Measurements from ENCODE around the gene CD46.

Gene CD46

DNA sequence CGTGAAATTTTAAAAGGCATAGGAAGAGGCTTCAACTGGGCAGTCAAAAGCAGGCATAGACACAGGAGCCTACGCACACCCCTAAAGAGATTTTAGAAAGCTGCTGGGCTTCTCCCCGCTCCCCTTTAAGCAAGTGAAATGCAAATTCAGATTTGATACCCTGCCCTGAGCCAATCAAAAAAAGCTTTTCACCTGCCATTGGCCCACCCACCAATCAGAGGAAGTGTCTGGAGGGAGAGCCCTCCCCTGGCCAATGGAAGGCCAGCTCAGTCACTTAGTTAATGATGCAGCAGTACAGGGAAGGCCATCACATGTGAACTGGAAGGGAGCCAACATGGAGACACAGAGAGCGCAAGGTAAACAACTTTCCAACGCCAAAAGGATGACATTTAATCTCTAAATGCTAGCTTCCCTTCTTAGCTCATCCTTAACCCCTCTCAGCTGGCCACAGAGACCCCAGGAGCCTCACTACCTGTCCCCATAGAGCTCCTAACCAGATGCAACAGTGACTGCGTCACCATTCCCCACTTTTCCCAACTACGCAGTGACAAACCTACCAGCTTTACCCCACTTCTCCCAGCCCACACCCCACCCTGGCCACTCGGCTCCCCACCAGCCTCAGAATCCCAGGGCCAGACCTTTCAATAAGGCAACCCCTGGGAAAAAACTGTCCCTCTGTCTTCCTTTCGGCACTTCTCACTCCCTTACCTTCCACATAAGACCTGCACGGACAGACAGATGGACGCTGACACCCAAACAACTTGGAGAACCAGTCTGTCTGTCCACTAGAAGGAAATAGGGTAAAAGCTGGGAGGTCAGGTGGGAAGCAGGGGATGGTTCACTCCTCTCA is 71.0 kb downstream of the CD46 start:
- DNase-seq (ENCODE audit: low read depth), result no peak
- TF ChIP-seq, protein P1, sequence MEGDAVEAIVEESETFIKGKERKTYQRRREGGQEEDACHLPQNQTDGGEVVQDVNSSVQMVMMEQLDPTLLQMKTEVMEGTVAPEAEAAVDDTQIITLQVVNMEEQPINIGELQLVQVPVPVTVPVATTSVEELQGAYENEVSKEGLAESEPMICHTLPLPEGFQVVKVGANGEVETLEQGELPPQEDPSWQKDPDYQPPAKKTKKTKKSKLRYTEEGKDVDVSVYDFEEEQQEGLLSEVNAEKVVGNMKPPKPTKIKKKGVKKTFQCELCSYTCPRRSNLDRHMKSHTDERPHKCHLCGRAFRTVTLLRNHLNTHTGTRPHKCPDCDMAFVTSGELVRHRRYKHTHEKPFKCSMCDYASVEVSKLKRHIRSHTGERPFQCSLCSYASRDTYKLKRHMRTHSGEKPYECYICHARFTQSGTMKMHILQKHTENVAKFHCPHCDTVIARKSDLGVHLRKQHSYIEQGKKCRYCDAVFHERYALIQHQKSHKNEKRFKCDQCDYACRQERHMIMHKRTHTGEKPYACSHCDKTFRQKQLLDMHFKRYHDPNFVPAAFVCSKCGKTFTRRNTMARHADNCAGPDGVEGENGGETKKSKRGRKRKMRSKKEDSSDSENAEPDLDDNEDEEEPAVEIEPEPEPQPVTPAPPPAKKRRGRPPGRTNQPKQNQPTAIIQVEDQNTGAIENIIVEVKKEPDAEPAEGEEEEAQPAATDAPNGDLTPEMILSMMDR (IDR thresholded peaks at IDR 0.05; ENCODE audit: low read length, missing control alignments), result no peak
- no peak overlapping the region for H3K4me3 ChIP-seq (replicated peaks; ENCODE audit: low read depth, low read length)

DNA sequence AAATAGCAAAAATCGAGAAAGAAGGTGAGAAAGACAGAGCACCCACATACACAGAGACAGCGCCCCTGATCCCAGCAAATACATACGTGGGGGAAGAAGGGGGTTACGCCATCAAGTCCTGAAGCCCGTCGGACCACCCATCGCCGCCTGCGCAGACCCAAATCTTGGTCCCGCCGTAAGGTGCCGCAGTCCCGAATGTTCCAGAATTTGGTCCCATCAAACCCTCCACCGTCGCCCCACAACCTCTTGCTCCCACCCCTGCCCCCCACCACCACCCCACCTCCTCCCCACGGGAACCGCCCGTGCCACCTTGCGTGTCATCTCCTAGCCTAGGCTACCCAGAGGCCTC is 71.7 kb downstream of the CD46 start:
- DNase-seq (ENCODE audit: low read depth), result no peak
- TF ChIP-seq, protein P1 (IDR thresholded peaks at IDR 0.05; ENCODE audit: low read length, missing control alignments), result no peak
- peak overlapping the region; percentile 21 for H3K4me3 ChIP-seq (replicated peaks; ENCODE audit: low read depth, low read length)

DNA sequence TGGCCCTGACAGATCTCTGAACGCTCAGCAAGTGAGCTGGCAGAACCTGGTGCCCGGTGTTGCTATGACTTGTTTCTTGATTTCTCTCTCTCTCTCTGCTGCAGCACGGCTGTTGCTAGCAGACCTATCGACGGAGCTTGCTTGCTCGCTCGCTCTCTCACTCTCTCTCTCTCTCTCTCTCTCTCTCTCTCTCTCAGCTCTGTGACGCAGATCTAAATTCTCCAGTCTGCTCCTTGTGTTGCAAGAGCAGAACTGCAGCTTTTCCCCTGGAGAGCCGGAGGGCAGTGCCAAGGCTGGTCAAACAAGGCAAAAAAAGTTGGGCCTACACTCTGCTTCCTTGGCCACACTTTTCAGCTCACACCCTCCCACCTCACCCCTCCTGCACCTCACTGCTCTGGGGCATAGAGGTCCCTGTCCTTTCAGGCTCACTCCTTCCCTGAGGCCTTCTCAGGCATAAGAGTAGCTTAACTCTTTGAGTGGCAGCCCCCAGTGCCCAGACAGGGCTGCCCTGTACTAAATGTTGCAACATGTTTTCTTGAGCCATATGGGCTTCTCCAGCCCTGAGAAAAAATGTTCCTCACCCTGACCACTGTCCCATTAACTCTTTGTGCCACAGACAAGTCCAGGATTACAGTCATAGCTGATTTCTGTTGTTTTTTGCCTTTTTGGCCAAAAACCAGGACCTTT is 72.2 kb downstream of the CD46 start:
- peak; percentile 98 for DNase-seq (ENCODE audit: low read depth)
- H3K4me3 ChIP-seq (replicated peaks; ENCODE audit: low read depth, low read length), result peak overlapping the region; percentile 21
- TF ChIP-seq, protein P1 (IDR thresholded peaks at IDR 0.05; ENCODE audit: low read length, missing control alignments), result peak; percentile 60

DNA sequence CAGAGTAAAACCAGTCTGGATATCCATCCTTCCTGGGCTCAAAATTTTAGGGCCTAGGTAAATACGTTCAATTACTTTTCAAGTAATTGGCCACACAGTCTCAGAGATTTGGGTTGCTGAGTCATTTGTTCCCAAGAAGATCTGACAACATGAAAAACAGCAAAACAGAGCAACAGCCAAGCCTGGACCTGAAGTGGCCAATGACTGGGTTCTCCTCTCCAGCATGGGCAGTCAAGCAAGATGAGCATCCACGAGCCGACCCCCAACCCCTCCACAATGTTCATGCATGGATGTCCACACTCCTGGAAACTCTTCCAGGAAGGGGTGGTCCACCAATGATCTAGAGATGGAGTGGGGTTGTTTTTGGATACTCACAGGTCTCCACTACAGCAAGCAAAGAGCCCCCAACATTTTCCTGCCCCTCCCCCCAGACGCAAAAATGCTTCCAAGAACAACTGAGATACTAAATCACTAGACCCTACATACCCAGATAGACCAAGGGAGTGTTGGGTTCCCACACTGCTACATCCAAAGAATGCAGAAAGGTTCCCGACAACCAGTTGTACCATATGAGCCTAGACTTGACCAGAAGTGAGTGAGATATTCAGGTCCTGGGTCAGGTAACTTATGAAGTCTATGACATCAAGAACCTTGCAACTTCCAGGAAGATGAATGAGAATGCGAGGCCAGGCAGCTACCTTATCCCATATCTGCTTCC is 73.0 kb downstream of the CD46 start:
- TF ChIP-seq, protein P1 (IDR thresholded peaks at IDR 0.05; ENCODE audit: low read length, missing control alignments), result no peak
- DNase-seq (ENCODE audit: low read depth), result peak; percentile 63
- H3K4me3 ChIP-seq (replicated peaks; ENCODE audit: low read depth, low read length), result no peak overlapping the region

DNA sequence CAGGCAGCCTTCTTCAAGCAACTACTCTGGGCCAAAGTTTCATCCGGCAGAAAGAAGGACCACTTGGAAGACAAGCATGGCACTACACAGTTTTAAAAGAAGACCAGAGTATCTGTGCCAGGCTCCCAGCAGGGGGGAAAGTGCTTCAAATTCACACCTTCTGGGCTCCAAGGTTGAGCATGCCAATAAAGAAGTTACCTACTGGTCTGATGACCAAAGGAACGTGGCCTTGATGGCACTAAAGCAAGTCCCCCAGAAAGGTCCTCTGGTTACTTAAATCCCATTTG is 73.5 kb downstream of the CD46 start:
- H3K4me3 ChIP-seq (replicated peaks; ENCODE audit: low read depth, low read length), result no peak overlapping the region
- no peak for DNase-seq (ENCODE audit: low read depth)
- TF ChIP-seq, protein P1 (IDR thresholded peaks at IDR 0.05; ENCODE audit: low read length, missing control alignments), result no peak

DNA sequence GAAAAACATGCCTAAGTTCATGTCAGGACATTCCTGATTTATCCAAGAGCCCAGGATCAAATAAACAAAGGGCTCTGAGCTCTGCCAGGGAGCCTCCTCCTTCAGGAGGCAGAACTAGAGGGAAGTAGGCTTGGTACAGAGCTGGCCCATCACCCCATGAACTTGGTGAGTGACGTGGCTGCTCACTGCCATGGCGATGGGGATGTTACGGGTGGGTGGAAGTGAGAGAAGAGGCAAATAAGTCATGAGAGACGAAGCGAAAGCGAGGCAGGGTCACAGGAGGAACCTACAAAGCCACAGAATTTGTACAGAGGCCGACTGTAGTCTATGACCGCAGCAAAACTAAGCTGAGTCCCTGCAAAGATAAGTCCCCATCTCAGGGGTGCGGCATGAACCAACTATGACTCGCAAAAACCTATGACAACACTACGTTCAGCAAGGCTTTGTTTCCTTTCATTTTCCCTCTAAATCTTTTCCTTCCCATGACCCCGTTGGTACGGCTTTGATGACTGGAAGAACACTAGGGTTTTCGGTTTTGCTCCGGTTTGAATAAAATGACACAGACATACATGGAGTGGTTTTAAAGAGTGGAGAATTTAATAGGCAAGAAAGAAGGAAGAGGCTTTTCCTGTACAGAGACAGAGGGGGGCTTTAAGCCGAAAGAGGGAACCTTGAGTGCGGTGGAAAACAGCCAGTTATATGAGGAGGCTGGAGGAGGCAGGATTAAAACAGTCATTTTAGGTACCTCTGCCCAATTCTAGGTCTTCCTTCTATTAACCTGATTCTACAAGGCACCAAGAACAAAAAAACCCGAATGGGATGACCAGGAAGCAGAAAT is 74.1 kb downstream of the CD46 start:
- TF ChIP-seq, protein P1 (IDR thresholded peaks at IDR 0.05; ENCODE audit: low read length, missing control alignments), result no peak
- no peak for DNase-seq (ENCODE audit: low read depth)
- H3K4me3 ChIP-seq (replicated peaks; ENCODE audit: low read depth, low read length), result no peak overlapping the region

All from fibroblast of pulmonary artery (primary cell).